ENCODE results near the gene NACC2. TPM values are rescaled to one million over a fixed set of nuclear protein-coding genes. Genes with fewer than 3 reads are reported as not detected.

NACC2 gene
- total and polyA plus RNA-seq, 7 donors: 8.5 to 33.5 (median 18.4) TPM

GRCh38 chr9:135960411-135961276, 134.4 kb downstream of the NACC2 start:
- Histone ChIP-seq H3K36me3 (ENCODE audit: insufficient read depth in 1 of 2, low read depth in 1 of 2) (no peaks in the 10 kb centered on the region), H3K9me3 (no peaks in the 10 kb centered on the region), H3K4me1 (peaks cover 35% of the 10 kb centered on the region), H3K27ac (peak overlapping the region; percentile 93), H3K27me3 (ENCODE audit: insufficient read depth in 3 of 3, low read length in 2 of 3) (no peaks in the 10 kb centered on the region), H3K4me3 (peak overlapping the region; percentile 96)
- no peak for DNase-seq
- ATAC-seq: peak; percentile 8 to 29 (median 20)
- TF ChIP-seq CTCF (IDR thresholded peaks at IDR 0.05): no peak
- 0% methylated on average over 47 to 74 of the region's 74 CpGs for WGBS, 3 donors
- intact Hi-C loops (cut with DNase I): loop anchor here (5.0 to 10.0 kb wide), 3 partner anchors 53 to 324 kb away; partner anchors contain the start of genes CAMSAP1 (in 1 of the 2) and KCNT1 (in 1 of the 2)

GRCh38 chr9:135959814-135960213, 135.3 kb downstream of the NACC2 start:
- Histone ChIP-seq H3K36me3 (ENCODE audit: insufficient read depth in 1 of 2, low read depth in 1 of 2) (peaks cover 0 to 3% of the 10 kb centered on the region in 2 donors), H3K27me3 (ENCODE audit: insufficient read depth in 3 of 3, low read length in 2 of 3) (no peaks in the 10 kb centered on the region), H3K4me3 (peak overlapping the region; percentile 96), H3K9me3 (no peaks in the 10 kb centered on the region), H3K4me1 (peaks cover 43% of the 10 kb centered on the region), H3K27ac (peak overlapping the region; percentile 93)
- ATAC-seq: peak in 2 of 4 donors; percentile 3 to 21
- WGBS, 3 donors: 19 to 31% (median 22%) methylated on average over 9 of the region's 9 CpGs
- intact Hi-C loops (cut with DNase I): loop anchor here (5.0 to 10.0 kb wide), 3 partner anchors 53 to 325 kb away; partner anchors contain the start of genes CAMSAP1 (in 1 of the 2) and KCNT1 (in 1 of the 2)
- no peak for TF ChIP-seq CTCF (IDR thresholded peaks at IDR 0.05)
- DNase-seq: no peak

- intact Hi-C loops (cut with DNase I): no loop called here
- H3K27ac ChIP-seq: peak overlapping the region; percentile 93
- peak in 1 of 2 donors; percentile 72 for DNase-seq
Measured at GRCh38 chr9:135958485-135958884, 136.6 kb downstream of the NACC2 start.

GRCh38 chr9:135957431-135957830, 137.7 kb downstream of the NACC2 start:
- intact Hi-C loops (cut with DNase I): loop anchor here in 1 of 2 donors (2.0 kb wide), 1 partner anchor 51 kb away; the partner anchor contains the start of gene CAMSAP1
- DNase-seq (no peak), ATAC-seq (no peak)
- Histone ChIP-seq H3K9me3 (no peaks in the 10 kb centered on the region), H3K4me1 (peaks cover 64% of the 10 kb centered on the region), H3K27me3 (ENCODE audit: insufficient read depth in 3 of 3, low read length in 2 of 3) (no peaks in the 10 kb centered on the region), H3K4me3 (peak overlapping the region; percentile 96), H3K36me3 (ENCODE audit: insufficient read depth in 1 of 2, low read depth in 1 of 2) (peaks cover 0 to 26% of the 10 kb centered on the region in 2 donors), H3K27ac (peak overlapping the region; percentile 93)
- TF ChIP-seq CTCF (IDR thresholded peaks at IDR 0.05): no peak
- 48 to 67% (median 57%) methylated on average over 9 of the region's 9 CpGs for WGBS, 3 donors

More at GRCh38 chr9:135958485-135958884, 136.6 kb downstream of the NACC2 start:
- ATAC-seq: peak in 3 of 4 donors; percentile 25 to 46 (median 26)
- no peaks in the 10 kb centered on the region for H3K27me3 ChIP-seq (ENCODE audit: insufficient read depth in 3 of 3, low read length in 2 of 3)
- H3K9me3 ChIP-seq: no peaks in the 10 kb centered on the region
- H3K36me3 ChIP-seq (ENCODE audit: insufficient read depth in 1 of 2, low read depth in 1 of 2): peaks cover 0 to 15% of the 10 kb centered on the region in 2 donors
- WGBS, 3 donors: 30 to 62% (median 37%) methylated on average over 12 of the region's 12 CpGs
- H3K4me1 ChIP-seq: peaks cover 53% of the 10 kb centered on the region
- no peak for TF ChIP-seq CTCF (IDR thresholded peaks at IDR 0.05)
- peak overlapping the region; percentile 96 for H3K4me3 ChIP-seq
